ENCODE results near the gene CLSTN3. TPM values are rescaled to one million over a fixed set of nuclear protein-coding genes. Genes with fewer than 3 reads are reported as not detected.

CLSTN3 gene
- total and polyA plus RNA-seq, 2 of the 13 experiments (the other 11 are each of a cell fraction or from before 2014, with no cell fraction given): 26.2 to 94.1 TPM

GRCh38 chr12:7129872-7130691 lies at the start of gene CLSTN3 (continued):
- TF ChIP-seq ZXDC (CRISPR knock-in tag; IDR thresholded peaks at IDR 0.05): no peak
- TF ChIP-seq ZNF772 (CRISPR knock-in tag; IDR thresholded peaks at IDR 0.05): peak; percentile 61; the same call in 1 of the 2 replicates
- no peak for TF ChIP-seq KAT2B (IDR thresholded peaks at IDR 0.05; ENCODE audit: borderline replicate concordance, low read depth, low read length)
- TF ChIP-seq RBM39 (IDR thresholded peaks at IDR 0.05; ENCODE audit: low read depth, low read length, poor library complexity, severe bottlenecking): peak; percentile 30
- peak; percentile 13; the same call in 1 of the 2 replicates for TF ChIP-seq ZNF430 (CRISPR knock-in tag; IDR thresholded peaks at IDR 0.05)
- TF ChIP-seq MLX (CRISPR knock-in tag; IDR thresholded peaks at IDR 0.05): no peak; the same call in 1 of the 2 replicates
- no peak for TF ChIP-seq CERS6 (CRISPR knock-in tag; IDR thresholded peaks at IDR 0.05)
- TF ChIP-seq ZNF614 (CRISPR knock-in tag; IDR thresholded peaks at IDR 0.05; ENCODE audit: borderline replicate concordance): peak; percentile 14; the same call in 1 of the 2 replicates
- TF ChIP-seq HNRNPUL1 (IDR thresholded peaks at IDR 0.05; ENCODE audit: low read depth, low read length): no peak
- no peak for TF ChIP-seq GABPA (IDR thresholded peaks at IDR 0.05; ENCODE audit: low read depth, low read length)
- TF ChIP-seq GABPA (CRISPR knock-in tag; IDR thresholded peaks at IDR 0.05; ENCODE audit: low read depth): peak; percentile 32; the same call in 1 of the 2 replicates
- 0 out of 2 replicates have a peak, but pooled peaks have one; percentile 5 for TF ChIP-seq ZNF607 (CRISPR knock-in tag; IDR thresholded peaks at IDR 0.05; ENCODE audit: borderline replicate concordance)
- TF ChIP-seq HNRNPL (IDR thresholded peaks at IDR 0.05; ENCODE audit: low read depth, low read length): no peak
- TF ChIP-seq CBX2 (IDR thresholded peaks at IDR 0.05; ENCODE audit: low read depth, low read length): no peak
- no peak for TF ChIP-seq CBX2 (CRISPR knock-in tag; IDR thresholded peaks at IDR 0.05; ENCODE audit: low read depth)
- no peak for TF ChIP-seq ZNF879 (CRISPR knock-in tag; IDR thresholded peaks at IDR 0.05)
- TF ChIP-seq SNAPC5 (CRISPR knock-in tag; IDR thresholded peaks at IDR 0.05; ENCODE audit: borderline replicate concordance): no peak
- TF ChIP-seq KDM1A (CRISPR knock-in tag; IDR thresholded peaks at IDR 0.05): no peak
- TF ChIP-seq SMARCC2 (IDR thresholded peaks at IDR 0.05): no peak
- TF ChIP-seq KLF9 (CRISPR knock-in tag; IDR thresholded peaks at IDR 0.05; ENCODE audit: low read depth): no peak
- TF ChIP-seq DR1 (CRISPR knock-in tag; IDR thresholded peaks at IDR 0.05): no peak
- TF ChIP-seq AGO1 (IDR thresholded peaks at IDR 0.05; ENCODE audit: low read depth, low read length, poor library complexity, severe bottlenecking): no peak
- TF ChIP-seq RXRB (CRISPR knock-in tag; IDR thresholded peaks at IDR 0.05; ENCODE audit: borderline replicate concordance): 0 out of 2 replicates have a peak, but pooled peaks have one; percentile 21
- TF ChIP-seq HNRNPLL (IDR thresholded peaks at IDR 0.05; ENCODE audit: low read depth, low read length, poor library complexity, severe bottlenecking): no peak
- TF ChIP-seq SALL1 (CRISPR knock-in tag; IDR thresholded peaks at IDR 0.05): peak; percentile 49

Measured in HepG2 (cell line).